Stimulated activated naive CD8-positive, alpha-beta T cell treated with anti-CD3 and anti-CD28 coated beads, Interleukin-15, Interleukin-2, amounts not matched to agents 100 ng/mL and 50 ng/mL, for 24 hours (primary cell): ENCODE data around the gene PLD4.
"Not testable (repeated sequence)": the region's sequence is repeated elsewhere in the genome, so short reads cannot be mapped to it uniquely, and the experiment has no call there.

Experiments used
- H3K27ac Mint-ChIP-seq: one replicate; pipeline ENCODE4 v1.8.0; 2021; ENCODE audit warnings: mild to moderate bottlenecking, mixed read lengths
- H3K27me3 Mint-ChIP-seq: one replicate; pipeline ENCODE4 v1.8.0; 2021; ENCODE audit warnings: mixed read lengths
- H3K36me3 Mint-ChIP-seq: one replicate; pipeline ENCODE4 v1.8.0; 2021; ENCODE audit warnings: low read depth, mixed read lengths
- H3K4me1 Mint-ChIP-seq: one replicate; pipeline ENCODE4 v1.8.0; 2021; ENCODE audit warnings: low read depth, mixed read lengths
- H3K4me3 Mint-ChIP-seq: one replicate; pipeline ENCODE4 v1.8.0; 2021; ENCODE audit warnings: mild to moderate bottlenecking, mixed read lengths
- H3K9me3 Mint-ChIP-seq: one replicate; pipeline ENCODE4 v1.8.0; 2021; ENCODE audit warnings: mixed read lengths

The PLD4 gene

GRCh38 chr14:104936361-104937155 lies 11.9 kb downstream of the PLD4 start:
- Mint-ChIP-seq H3K4me1 (peaks cover 5% of the 10 kb centered on the region), H3K27ac (no peak overlapping the region), H3K9me3 (no peaks in the 10 kb centered on the region), H3K27me3 (peaks cover 5% of the 10 kb centered on the region), H3K36me3 (no peaks in the 10 kb centered on the region), H3K4me3 (no peak overlapping the region)

GRCh38 chr14:104937161-104937560 lies 12.5 kb downstream of the PLD4 start:
- Mint-ChIP-seq H3K36me3 (no peaks in the 10 kb centered on the region), H3K27ac (no peak overlapping the region), H3K9me3 (no peaks in the 10 kb centered on the region), H3K4me1 (peaks cover 5% of the 10 kb centered on the region), H3K4me3 (no peak overlapping the region), H3K27me3 (peaks cover 5% of the 10 kb centered on the region)

- H3K9me3 Mint-ChIP-seq, result no peaks in the 10 kb centered on the region
- H3K27me3 Mint-ChIP-seq, result peaks cover 5% of the 10 kb centered on the region
- no peak overlapping the region for H3K27ac Mint-ChIP-seq
- H3K4me1 Mint-ChIP-seq, result peaks cover 5% of the 10 kb centered on the region
- no peaks in the 10 kb centered on the region for H3K36me3 Mint-ChIP-seq
- no peak overlapping the region for H3K4me3 Mint-ChIP-seq
These were observed 13.2 kb downstream of the PLD4 start for GRCh38 chr14:104937694-104938365.

- Mint-ChIP-seq H3K4me3 (no peak overlapping the region), H3K9me3 (no peaks in the 10 kb centered on the region), H3K27me3 (peaks cover 5% of the 10 kb centered on the region), H3K36me3 (no peaks in the 10 kb centered on the region), H3K27ac (no peak overlapping the region), H3K4me1 (peaks cover 5% of the 10 kb centered on the region)
These were observed 13.8 kb downstream of the PLD4 start for GRCh38 chr14:104938436-104938835.

GRCh38 chr14:104938960-104939359 lies 14.3 kb downstream of the PLD4 start:
- Mint-ChIP-seq H3K4me3 (no peak overlapping the region), H3K36me3 (no peaks in the 10 kb centered on the region), H3K9me3 (no peaks in the 10 kb centered on the region), H3K27ac (no peak overlapping the region), H3K4me1 (peaks cover 5% of the 10 kb centered on the region), H3K27me3 (peaks cover 5% of the 10 kb centered on the region)

- Mint-ChIP-seq H3K4me1 (no peaks in the 10 kb centered on the region), H3K4me3 (no peak overlapping the region), H3K27ac (no peak overlapping the region), H3K9me3 (no peaks in the 10 kb centered on the region), H3K36me3 (no peaks in the 10 kb centered on the region), H3K27me3 (no peaks in the 10 kb centered on the region)
These were observed 15.2 kb downstream of the PLD4 start for GRCh38 chr14:104939666-104940410.

GRCh38 chr14:104940526-104941150 lies 16.0 kb downstream of the PLD4 start:
- Mint-ChIP-seq H3K4me3 (no peak overlapping the region), H3K36me3 (no peaks in the 10 kb centered on the region), H3K9me3 (no peaks in the 10 kb centered on the region), H3K27me3 (no peaks in the 10 kb centered on the region), H3K27ac (no peak overlapping the region), H3K4me1 (no peaks in the 10 kb centered on the region)

- H3K4me3 Mint-ChIP-seq, result no peak overlapping the region
- H3K9me3 Mint-ChIP-seq, result no peaks in the 10 kb centered on the region
- H3K36me3 Mint-ChIP-seq, result no peaks in the 10 kb centered on the region
- no peaks in the 10 kb centered on the region for H3K4me1 Mint-ChIP-seq
- H3K27ac Mint-ChIP-seq, result no peak overlapping the region
- H3K27me3 Mint-ChIP-seq, result no peaks in the 10 kb centered on the region
These were observed 17.1 kb downstream of the PLD4 start for GRCh38 chr14:104941508-104942365.

GRCh38 chr14:104942586-104942985 lies 17.9 kb downstream of the PLD4 start:
- no peaks in the 10 kb centered on the region for H3K27me3 Mint-ChIP-seq
- no peaks in the 10 kb centered on the region for H3K36me3 Mint-ChIP-seq
- no peaks in the 10 kb centered on the region for H3K9me3 Mint-ChIP-seq
- H3K4me1 Mint-ChIP-seq, result no peaks in the 10 kb centered on the region
- H3K27ac Mint-ChIP-seq, result no peak overlapping the region
- no peak overlapping the region for H3K4me3 Mint-ChIP-seq

GRCh38 chr14:104943216-104944015 lies 18.7 kb downstream of the PLD4 start:
- not testable (repeated sequence) for H3K27me3 Mint-ChIP-seq, H3K36me3 Mint-ChIP-seq, H3K4me1 Mint-ChIP-seq, H3K9me3 Mint-ChIP-seq, H3K27ac Mint-ChIP-seq, H3K4me3 Mint-ChIP-seq

GRCh38 chr14:104944016-104944308 lies 19.3 kb downstream of the PLD4 start:
- H3K4me3 Mint-ChIP-seq, H3K36me3 Mint-ChIP-seq, H3K27me3 Mint-ChIP-seq, H3K4me1 Mint-ChIP-seq, H3K27ac Mint-ChIP-seq, H3K9me3 Mint-ChIP-seq: not testable (repeated sequence)

GRCh38 chr14:104944436-104945205 lies 19.9 kb downstream of the PLD4 start:
- H3K36me3 Mint-ChIP-seq, H3K9me3 Mint-ChIP-seq, H3K27ac Mint-ChIP-seq, H3K4me3 Mint-ChIP-seq, H3K27me3 Mint-ChIP-seq, H3K4me1 Mint-ChIP-seq: not testable (repeated sequence)

GRCh38 chr14:104945266-104945665 lies 20.6 kb downstream of the PLD4 start:
- H3K36me3 Mint-ChIP-seq, H3K4me3 Mint-ChIP-seq, H3K27me3 Mint-ChIP-seq, H3K27ac Mint-ChIP-seq, H3K9me3 Mint-ChIP-seq, H3K4me1 Mint-ChIP-seq: not testable (repeated sequence)
